ENCODE measurements around the gene PRKG1.

Gene PRKG1

GRCh38 chr10:51773681-51774080 lies 699.4 kb downstream of the PRKG1 start:
- no peak overlapping the region for H4K91ac ChIP-seq (ENCODE audit: low read depth, low read length, poor library complexity)
- H2AK5ac ChIP-seq (ENCODE audit: low read depth, low read length) = no peak overlapping the region
- no peaks in the 10 kb centered on the region for H3K27me3 ChIP-seq (ENCODE audit: control insufficient read depth in 3 of 3, insufficient read depth in 3 of 3, low read depth in 1 of 3, low read length in 3 of 3)
- H3K18ac ChIP-seq (ENCODE audit: low read length) = no peak overlapping the region
- H3K9me3 ChIP-seq (replicated peaks in 1 of 2; ENCODE audit: control insufficient read depth in 2 of 2, insufficient read depth in 1 of 2, low read depth in 1 of 2, low read length in 2 of 2) = no peaks in the 10 kb centered on the region
- no peak overlapping the region for H4K8ac ChIP-seq (ENCODE audit: low read depth, low read length)
- DNase-seq (ENCODE audit: low spot score) = no peak
- H3K36me3 ChIP-seq (replicated peaks in 1 of 2; ENCODE audit: control insufficient read depth in 2 of 2, insufficient read depth in 2 of 2, low read length in 2 of 2) = no peaks in the 10 kb centered on the region
- H2BK120ac ChIP-seq (ENCODE audit: low read depth, low read length) = no peak overlapping the region
- no peak overlapping the region for H3K4me3 ChIP-seq (ENCODE audit: low read length in 2 of 2)
- H3K79me1 ChIP-seq (ENCODE audit: low read depth, low read length) = no peaks in the 10 kb centered on the region
- no peak overlapping the region for H3K4ac ChIP-seq (ENCODE audit: low read length)
- no peak overlapping the region for H2BK15ac ChIP-seq (ENCODE audit: low read length)
- H3K14ac ChIP-seq (ENCODE audit: low read length) = no peak overlapping the region
- H3K4me2 ChIP-seq (ENCODE audit: insufficient read depth, low read length, poor library complexity, severe bottlenecking) = no peak overlapping the region
- no peak overlapping the region for H3K9ac ChIP-seq (ENCODE audit: low read depth, low read length, poor library complexity)
- H2BK12ac ChIP-seq (ENCODE audit: low read length) = no peak overlapping the region
- no peaks in the 10 kb centered on the region for H3K4me1 ChIP-seq (ENCODE audit: control insufficient read depth in 2 of 2, insufficient read depth in 1 of 2, low read depth in 1 of 2, low read length in 2 of 2)
- no peak overlapping the region for H2AFZ ChIP-seq (ENCODE audit: low read length)
- H3K23ac ChIP-seq (ENCODE audit: low read depth, low read length, poor library complexity) = no peak overlapping the region
- H3K27ac ChIP-seq (replicated peaks; ENCODE audit: low read length) = no peak overlapping the region
- H2BK5ac ChIP-seq (ENCODE audit: low read length) = no peak overlapping the region

- H3K4me2 ChIP-seq (ENCODE audit: insufficient read depth, low read length, poor library complexity, severe bottlenecking) = no peak overlapping the region
- H3K4me1 ChIP-seq (ENCODE audit: control insufficient read depth in 2 of 2, insufficient read depth in 1 of 2, low read depth in 1 of 2, low read length in 2 of 2) = peaks cover 3 to 6% of the 10 kb centered on the region in 2 donors
- H3K36me3 ChIP-seq (replicated peaks in 1 of 2; ENCODE audit: control insufficient read depth in 2 of 2, insufficient read depth in 2 of 2, low read length in 2 of 2) = no peaks in the 10 kb centered on the region
- no peak overlapping the region for H3K18ac ChIP-seq (ENCODE audit: low read length)
- DNase-seq (ENCODE audit: low spot score) = no peak
- H2AK5ac ChIP-seq (ENCODE audit: low read depth, low read length) = no peak overlapping the region
- no peak overlapping the region for H3K4ac ChIP-seq (ENCODE audit: low read length)
- H2BK120ac ChIP-seq (ENCODE audit: low read depth, low read length) = no peak overlapping the region
- no peak overlapping the region for H2BK15ac ChIP-seq (ENCODE audit: low read length)
- H2AFZ ChIP-seq (ENCODE audit: low read length) = peak overlapping the region; percentile 56
- H3K9me3 ChIP-seq (replicated peaks in 1 of 2; ENCODE audit: control insufficient read depth in 2 of 2, insufficient read depth in 1 of 2, low read depth in 1 of 2, low read length in 2 of 2) = no peaks in the 10 kb centered on the region
- WGBS, 2 donors (ENCODE audit: extremely low coverage in 2 of 2, insufficient read length in 2 of 2, insufficient replicate concordance in 1 of 2) = no CpG with 5 or more reads among the region's 2 CpGs
- no peak overlapping the region for H3K4me3 ChIP-seq (ENCODE audit: low read length in 2 of 2)
- H3K9ac ChIP-seq (ENCODE audit: low read depth, low read length, poor library complexity) = no peak overlapping the region
- H3K27ac ChIP-seq (replicated peaks; ENCODE audit: low read length) = no peak overlapping the region
- H3K27me3 ChIP-seq (ENCODE audit: control insufficient read depth in 3 of 3, insufficient read depth in 3 of 3, low read depth in 1 of 3, low read length in 3 of 3) = no peaks in the 10 kb centered on the region
- no peak overlapping the region for H4K91ac ChIP-seq (ENCODE audit: low read depth, low read length, poor library complexity)
- H2BK12ac ChIP-seq (ENCODE audit: low read length) = no peak overlapping the region
- H3K23ac ChIP-seq (ENCODE audit: low read depth, low read length, poor library complexity) = no peak overlapping the region
- no peak overlapping the region for H2BK5ac ChIP-seq (ENCODE audit: low read length)
- no peak overlapping the region for H4K8ac ChIP-seq (ENCODE audit: low read depth, low read length)
- no peaks in the 10 kb centered on the region for H3K79me1 ChIP-seq (ENCODE audit: low read depth, low read length)
- H3K14ac ChIP-seq (ENCODE audit: low read length) = no peak overlapping the region
Observed at GRCh38 chr10:51783941-51784340, 709.7 kb downstream of the PRKG1 start.

DNA sequence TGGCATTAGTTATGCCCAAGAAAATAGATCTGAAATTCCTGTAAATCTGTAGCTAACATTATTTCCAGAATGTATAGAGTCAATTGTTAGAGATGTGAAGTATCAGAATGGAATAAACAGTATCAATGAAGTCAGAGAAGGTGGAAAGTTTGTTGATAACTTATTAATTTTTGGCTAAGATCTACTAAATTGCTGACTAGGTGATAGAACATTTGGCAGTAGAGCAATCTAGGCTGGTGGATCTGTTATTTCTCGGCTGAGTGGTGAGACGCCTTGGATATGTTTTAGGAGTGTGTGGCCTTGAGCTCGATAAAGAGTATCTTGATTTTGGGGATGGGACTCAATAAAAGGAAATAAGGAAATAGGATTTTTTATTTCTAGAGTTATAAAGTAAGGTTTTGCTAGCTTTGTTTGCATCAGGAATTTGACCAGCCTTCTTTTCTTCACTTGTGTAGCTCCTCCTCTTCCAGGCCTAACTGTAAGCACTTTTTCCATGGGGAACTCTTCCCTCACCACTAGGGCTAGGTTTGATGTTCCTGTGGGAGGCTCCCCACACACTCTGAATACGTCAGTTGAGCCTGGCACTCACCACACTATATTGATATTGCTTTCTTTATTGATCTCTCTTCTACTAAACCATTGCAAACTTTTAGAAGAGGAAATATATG lies 711.9 kb downstream of the PRKG1 start:
- Histone ChIP-seq H3K4ac (ENCODE audit: low read length) (no peak overlapping the region), H3K18ac (ENCODE audit: low read length) (no peak overlapping the region), H3K4me1 (ENCODE audit: control insufficient read depth in 2 of 2, insufficient read depth in 1 of 2, low read depth in 1 of 2, low read length in 2 of 2) (peaks cover 3 to 6% of the 10 kb centered on the region in 2 donors), H3K27ac (replicated peaks; ENCODE audit: low read length) (no peak overlapping the region), H3K23ac (ENCODE audit: low read depth, low read length, poor library complexity) (no peak overlapping the region), H3K9ac (ENCODE audit: low read depth, low read length, poor library complexity) (no peak overlapping the region), H4K91ac (ENCODE audit: low read depth, low read length, poor library complexity) (no peak overlapping the region), H2AFZ (ENCODE audit: low read length) (no peak overlapping the region), H3K36me3 (replicated peaks in 1 of 2; ENCODE audit: control insufficient read depth in 2 of 2, insufficient read depth in 2 of 2, low read length in 2 of 2) (no peaks in the 10 kb centered on the region), H2BK5ac (ENCODE audit: low read length) (no peak overlapping the region), H2BK120ac (ENCODE audit: low read depth, low read length) (no peak overlapping the region), H2AK5ac (ENCODE audit: low read depth, low read length) (no peak overlapping the region), H3K9me3 (replicated peaks in 1 of 2; ENCODE audit: control insufficient read depth in 2 of 2, insufficient read depth in 1 of 2, low read depth in 1 of 2, low read length in 2 of 2) (no peaks in the 10 kb centered on the region), H3K27me3 (ENCODE audit: control insufficient read depth in 3 of 3, insufficient read depth in 3 of 3, low read depth in 1 of 3, low read length in 3 of 3) (no peaks in the 10 kb centered on the region), H2BK15ac (ENCODE audit: low read length) (no peak overlapping the region), H4K8ac (ENCODE audit: low read depth, low read length) (no peak overlapping the region), H2BK12ac (ENCODE audit: low read length) (no peak overlapping the region), H3K14ac (ENCODE audit: low read length) (no peak overlapping the region), H3K4me2 (ENCODE audit: insufficient read depth, low read length, poor library complexity, severe bottlenecking) (no peak overlapping the region), H3K79me1 (ENCODE audit: low read depth, low read length) (no peaks in the 10 kb centered on the region), H3K4me3 (ENCODE audit: low read length in 2 of 2) (no peak overlapping the region)
- no peak for DNase-seq (ENCODE audit: low spot score)
- WGBS, 2 donors (ENCODE audit: extremely low coverage in 2 of 2, insufficient read length in 2 of 2, insufficient replicate concordance in 1 of 2) = no CpG with 5 or more reads among the region's 4 CpGs

DNA sequence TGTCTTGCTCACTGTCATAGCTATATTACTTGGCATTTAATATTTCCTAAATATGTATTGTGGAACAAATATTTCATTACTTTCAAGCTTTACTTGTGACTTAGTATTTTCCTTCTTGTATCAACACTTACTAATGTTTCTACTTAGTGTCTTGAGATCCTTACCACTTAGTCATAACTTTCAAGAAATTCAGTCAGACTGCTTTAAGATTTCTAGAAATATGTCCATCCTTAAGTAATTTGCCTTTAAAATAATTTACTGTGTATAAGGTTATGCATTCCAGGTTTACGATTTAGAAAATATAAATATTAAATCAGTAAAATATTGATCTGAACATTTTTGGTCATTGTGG lies 712.4 kb downstream of the PRKG1 start:
- H2AK5ac ChIP-seq (ENCODE audit: low read depth, low read length) = no peak overlapping the region
- H3K27me3 ChIP-seq (ENCODE audit: control insufficient read depth in 3 of 3, insufficient read depth in 3 of 3, low read depth in 1 of 3, low read length in 3 of 3) = no peaks in the 10 kb centered on the region
- no peak overlapping the region for H2BK5ac ChIP-seq (ENCODE audit: low read length)
- no peak overlapping the region for H2BK15ac ChIP-seq (ENCODE audit: low read length)
- peaks cover 3 to 6% of the 10 kb centered on the region in 2 donors for H3K4me1 ChIP-seq (ENCODE audit: control insufficient read depth in 2 of 2, insufficient read depth in 1 of 2, low read depth in 1 of 2, low read length in 2 of 2)
- H3K79me1 ChIP-seq (ENCODE audit: low read depth, low read length) = no peaks in the 10 kb centered on the region
- no peak overlapping the region for H4K8ac ChIP-seq (ENCODE audit: low read depth, low read length)
- no peak overlapping the region for H4K91ac ChIP-seq (ENCODE audit: low read depth, low read length, poor library complexity)
- no peak overlapping the region for H3K4me3 ChIP-seq (ENCODE audit: low read length in 2 of 2)
- no peak overlapping the region for H2AFZ ChIP-seq (ENCODE audit: low read length)
- H3K23ac ChIP-seq (ENCODE audit: low read depth, low read length, poor library complexity) = no peak overlapping the region
- H2BK12ac ChIP-seq (ENCODE audit: low read length) = no peak overlapping the region
- H3K14ac ChIP-seq (ENCODE audit: low read length) = no peak overlapping the region
- no peak overlapping the region for H3K18ac ChIP-seq (ENCODE audit: low read length)
- WGBS, 2 donors (ENCODE audit: extremely low coverage in 2 of 2, insufficient read length in 2 of 2, insufficient replicate concordance in 1 of 2) = no CpG with 5 or more reads among the region's 1 CpG
- no peak for DNase-seq (ENCODE audit: low spot score)
- H3K9me3 ChIP-seq (replicated peaks in 1 of 2; ENCODE audit: control insufficient read depth in 2 of 2, insufficient read depth in 1 of 2, low read depth in 1 of 2, low read length in 2 of 2) = peaks cover 0 to 2% of the 10 kb centered on the region in 2 donors
- no peak overlapping the region for H3K4ac ChIP-seq (ENCODE audit: low read length)
- H3K27ac ChIP-seq (replicated peaks; ENCODE audit: low read length) = no peak overlapping the region
- no peak overlapping the region for H2BK120ac ChIP-seq (ENCODE audit: low read depth, low read length)
- H3K4me2 ChIP-seq (ENCODE audit: insufficient read depth, low read length, poor library complexity, severe bottlenecking) = no peak overlapping the region
- no peaks in the 10 kb centered on the region for H3K36me3 ChIP-seq (replicated peaks in 1 of 2; ENCODE audit: control insufficient read depth in 2 of 2, insufficient read depth in 2 of 2, low read length in 2 of 2)
- no peak overlapping the region for H3K9ac ChIP-seq (ENCODE audit: low read depth, low read length, poor library complexity)
